ENCODE measurements around the gene SMAD6.
A peak's percentile ranks its signal among the peaks of the same experiment; 100 is the strongest.

The SMAD6 gene

GRCh38 chr15:66702035-66702786 lies at the start of gene SMAD6:
Gene SMAD6, plus strand, starts transcription at chr15:66702236. Its CDS starts 1,023 bp downstream, at chr15:66703259.
- DNase-seq = peak; percentile 88 to 89

- DNase-seq = no peak
Measured at GRCh38 chr15:66652806-66653205, 49.2 kb upstream of the SMAD6 start.

- DNase-seq = no peak
Measured at GRCh38 chr15:66653398-66653797, 48.6 kb upstream of the SMAD6 start.

- no peak for DNase-seq
Measured at GRCh38 chr15:66653852-66654251, 48.2 kb upstream of the SMAD6 start.

DNA sequence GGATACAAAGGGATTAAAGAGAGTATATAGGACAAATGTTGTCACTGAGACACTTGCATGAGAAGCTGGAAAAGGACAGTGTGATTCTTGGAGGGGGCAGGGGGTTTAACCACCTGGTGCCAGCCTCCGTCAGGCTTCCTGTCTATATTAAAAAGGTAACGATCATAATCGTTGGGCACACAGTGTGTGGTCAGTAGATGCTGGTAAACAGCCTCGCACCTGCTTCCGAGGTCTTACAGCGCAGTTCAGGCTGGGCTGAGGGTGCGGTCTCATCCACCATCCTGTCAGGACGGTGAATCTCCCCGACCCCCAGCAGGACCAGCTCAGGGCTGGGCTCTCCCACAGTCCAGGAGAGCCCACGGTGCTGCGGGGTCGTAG lies 47.7 kb upstream of the SMAD6 start:
- no peak for DNase-seq

- DNase-seq = no peak
Measured at GRCh38 chr15:66654739-66655375, 47.2 kb upstream of the SMAD6 start.

DNA sequence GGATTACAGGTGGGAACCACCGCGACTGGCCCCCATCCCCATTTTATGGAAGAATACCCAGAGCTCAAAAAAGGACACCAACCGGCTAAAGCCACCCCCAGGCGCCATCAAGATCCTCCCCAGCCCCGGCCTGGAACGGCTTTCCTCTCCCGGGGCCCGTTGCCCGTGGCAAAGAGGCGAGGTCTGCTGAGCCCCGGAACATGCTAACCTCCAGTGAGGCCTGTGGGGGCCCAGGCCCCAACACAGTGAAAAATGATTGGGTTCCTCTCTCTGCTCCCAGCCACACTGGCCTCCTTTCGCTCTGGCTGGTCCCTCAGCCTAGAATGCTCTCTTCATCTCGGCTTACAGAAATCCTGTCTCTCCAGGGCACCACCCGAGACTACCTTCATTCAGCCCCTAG lies 46.5 kb upstream of the SMAD6 start:
- DNase-seq = no peak

DNA sequence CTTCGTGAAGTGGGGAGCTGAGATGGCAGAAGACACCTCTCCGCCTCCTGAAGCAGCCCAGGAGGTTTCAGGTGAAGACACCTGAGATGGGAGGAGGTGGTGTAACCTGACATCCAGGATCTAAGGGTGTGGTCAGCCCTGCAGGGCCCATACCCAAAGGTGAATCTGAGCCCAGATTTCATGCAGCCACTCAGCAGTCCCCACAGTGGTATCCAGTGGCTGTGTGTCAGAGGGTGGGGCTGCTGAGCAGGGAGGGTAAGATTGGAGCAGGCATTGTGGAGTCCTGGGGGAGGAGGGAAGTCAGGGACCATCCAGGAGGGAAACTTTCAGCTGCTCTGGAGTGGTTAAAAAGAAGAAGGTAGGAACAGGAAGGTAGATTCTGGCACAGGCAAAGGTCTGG lies 46.0 kb upstream of the SMAD6 start:
- no peak for DNase-seq

- DNase-seq = no peak
Measured at GRCh38 chr15:66657185-66658020, 44.6 kb upstream of the SMAD6 start.

- DNase-seq = no peak
Measured at GRCh38 chr15:66658044-66658443, 44.0 kb upstream of the SMAD6 start.

- DNase-seq = no peak
Measured at GRCh38 chr15:66658855-66659254, 43.2 kb upstream of the SMAD6 start.

DNA sequence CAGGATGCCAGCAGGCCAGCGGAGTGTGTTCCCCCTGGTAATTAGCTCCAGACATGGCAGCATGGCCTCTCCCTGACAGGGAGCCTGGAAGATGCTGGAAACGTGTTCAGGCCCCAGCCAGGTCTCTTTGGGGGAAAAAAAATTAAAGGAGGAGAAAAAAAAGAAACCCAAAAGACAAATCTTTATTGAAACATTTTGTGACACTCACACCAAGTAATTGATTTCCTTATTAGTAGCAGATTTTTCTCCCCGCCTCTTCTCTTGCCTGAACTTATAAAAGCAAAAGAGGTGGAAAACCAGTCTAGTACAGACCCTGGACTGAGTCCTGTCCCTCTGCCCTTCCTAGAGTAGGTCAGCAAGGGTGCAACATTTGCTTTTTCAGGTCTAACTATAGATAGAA lies 42.7 kb upstream of the SMAD6 start:
- no peak for DNase-seq

DNA sequence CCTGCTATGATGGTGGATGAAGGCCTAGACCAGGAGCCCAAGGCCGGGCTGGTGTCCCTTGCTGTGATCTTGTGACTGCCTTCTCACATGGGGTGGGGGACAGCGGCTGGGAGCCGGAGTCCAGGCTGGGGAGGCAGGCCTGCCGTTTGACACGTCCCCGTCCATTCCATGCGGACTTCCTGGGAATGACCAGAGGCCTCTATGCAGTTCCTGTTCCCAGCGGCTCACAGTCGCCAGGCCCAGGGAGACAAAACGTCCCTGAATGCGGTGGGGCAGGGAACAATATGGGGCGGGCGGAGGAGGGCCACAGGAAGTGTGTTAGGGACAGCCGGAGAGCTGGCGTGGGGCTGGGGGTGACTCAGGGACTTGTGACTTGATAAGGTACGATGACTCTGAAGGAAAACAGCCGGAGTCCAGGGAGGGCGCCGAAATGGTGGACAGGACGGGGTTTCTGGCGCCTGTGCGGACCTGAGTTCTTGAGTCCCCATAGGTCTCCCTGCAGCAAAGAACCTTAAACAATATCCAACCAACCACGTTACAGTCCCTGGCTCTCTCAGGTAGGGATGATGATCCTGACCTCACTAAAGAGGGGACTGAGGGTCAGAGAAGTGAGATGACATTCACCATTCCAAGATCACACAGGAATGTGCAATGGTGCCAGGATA lies 40.5 kb upstream of the SMAD6 start:
- DNase-seq = no peak

DNA sequence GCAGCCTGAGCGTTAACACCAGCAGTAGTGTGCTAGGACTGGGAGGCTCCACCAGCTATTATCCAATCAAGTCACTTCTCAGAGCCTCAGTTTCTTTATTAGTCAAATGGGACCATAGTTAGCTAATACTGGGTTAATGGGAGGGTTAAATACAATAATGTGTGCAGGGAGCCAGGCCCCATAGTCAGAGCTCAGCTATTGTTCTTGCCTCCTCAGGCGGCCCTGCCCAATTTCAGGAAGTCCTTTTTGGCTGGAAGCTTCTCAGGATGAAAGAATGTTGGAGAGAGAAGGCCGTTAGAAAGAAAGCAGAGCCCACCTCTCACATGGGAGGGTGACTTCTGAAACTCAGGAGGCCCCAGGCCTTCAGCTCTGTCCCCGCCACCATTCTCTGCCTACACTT lies 39.5 kb upstream of the SMAD6 start:
- DNase-seq = no peak

- no peak for DNase-seq
Measured at GRCh38 chr15:66663664-66664063, 38.4 kb upstream of the SMAD6 start.

- DNase-seq = no peak
Measured at GRCh38 chr15:66670175-66670574, 31.9 kb upstream of the SMAD6 start.

- DNase-seq = no peak
Measured at GRCh38 chr15:66670762-66671580, 31.1 kb upstream of the SMAD6 start.

DNA sequence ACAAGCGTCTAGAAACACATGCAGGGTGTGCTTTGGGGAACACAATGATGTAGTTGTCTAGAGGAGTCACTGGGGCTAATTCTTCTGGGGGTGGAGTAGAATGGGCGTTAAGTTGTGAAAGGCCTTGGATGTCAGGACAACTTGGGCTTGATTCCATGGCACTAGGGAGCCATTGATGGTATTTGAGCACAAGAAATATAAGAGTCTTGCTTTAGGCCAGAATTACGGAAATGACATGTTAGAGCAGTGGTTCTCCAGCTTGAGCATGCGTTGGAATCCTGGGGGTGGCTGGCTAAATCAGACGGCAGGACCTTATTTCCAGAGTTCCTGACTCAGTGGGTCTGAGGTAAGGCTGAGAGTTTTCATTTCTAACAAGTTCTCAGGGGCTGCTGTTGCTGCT lies 29.2 kb upstream of the SMAD6 start:
- DNase-seq = no peak

DNA sequence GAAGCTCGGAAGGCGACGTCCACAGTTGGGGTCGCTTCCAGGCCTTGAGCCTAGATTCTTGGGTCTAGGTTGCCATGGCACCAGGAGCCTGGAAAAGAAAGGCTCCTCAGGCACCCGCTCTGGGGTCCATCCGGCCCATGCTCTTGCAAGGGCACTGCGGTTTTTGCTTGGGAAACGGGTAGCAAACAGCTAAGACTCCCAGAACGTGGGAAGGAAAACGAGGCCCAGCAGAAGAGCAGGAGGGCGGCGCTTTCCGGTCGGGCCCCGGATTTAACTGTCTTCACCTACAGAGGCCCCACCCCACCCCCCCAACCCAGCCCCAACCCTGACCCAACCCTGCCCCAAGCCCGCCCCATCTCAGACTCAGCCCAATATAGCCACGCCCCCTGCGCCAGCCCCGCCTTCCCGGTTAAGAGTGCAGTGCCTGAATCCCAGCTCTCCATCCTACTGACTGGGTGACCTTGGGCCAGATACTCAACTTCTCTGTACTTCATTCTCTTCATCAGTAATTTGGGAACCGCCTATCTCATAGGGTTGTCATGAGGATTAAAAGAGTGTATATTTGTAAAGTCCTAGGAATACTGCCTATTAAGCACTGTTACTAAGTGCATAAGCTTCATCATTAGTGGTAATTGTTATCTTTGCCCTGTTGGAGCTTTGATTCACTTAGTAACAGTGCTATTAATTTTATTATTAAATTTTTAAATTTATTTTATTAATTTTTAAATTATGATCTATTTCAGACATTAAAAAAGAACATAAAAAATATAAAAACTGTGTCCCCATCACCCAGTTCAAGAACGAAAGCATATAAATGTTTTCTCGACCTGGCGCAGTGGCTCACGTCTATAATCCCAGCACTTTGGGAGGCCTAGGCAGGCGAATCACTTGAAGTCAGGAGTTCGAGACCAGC lies 28.4 kb upstream of the SMAD6 start:
- no peak for DNase-seq

DNA sequence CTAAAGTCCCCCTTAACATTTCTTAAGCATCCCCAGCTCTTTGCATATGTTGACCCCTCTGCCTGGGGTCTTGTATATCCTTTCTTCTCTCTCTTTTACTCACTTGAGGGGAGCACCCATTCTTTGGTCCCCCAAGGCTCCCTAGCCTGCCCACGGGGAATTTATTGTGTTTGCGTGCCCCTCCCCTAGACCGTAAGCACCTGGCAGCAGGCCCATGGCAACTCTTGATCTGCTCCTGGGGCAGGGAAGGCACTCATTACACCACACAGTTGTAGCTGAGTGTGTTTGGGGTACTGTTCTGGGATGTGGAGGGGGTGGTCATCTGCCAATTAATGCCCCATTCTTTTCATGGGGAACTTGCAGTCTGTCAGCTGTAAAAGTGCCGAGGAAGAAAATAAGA lies 27.3 kb upstream of the SMAD6 start:
- DNase-seq = no peak

DNA sequence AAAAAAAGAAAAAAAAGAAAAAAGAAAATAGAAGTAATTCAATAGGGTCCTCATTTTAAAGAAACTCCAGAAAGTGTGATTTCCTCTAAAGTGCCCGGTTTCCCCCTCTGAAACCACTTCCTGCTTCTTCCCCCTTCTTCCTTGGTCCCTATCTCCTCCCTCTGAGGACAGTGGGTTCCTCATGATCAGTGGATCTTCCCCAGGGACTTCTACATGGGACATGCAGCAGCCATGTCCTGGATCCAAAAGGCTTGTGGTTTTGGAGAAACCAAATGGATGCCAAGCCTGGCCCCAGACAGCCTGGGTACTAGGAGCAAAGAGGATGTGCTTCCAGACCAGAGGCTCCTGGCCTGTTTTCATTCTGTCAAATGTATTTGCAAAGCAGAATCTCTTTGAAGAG lies 26.6 kb upstream of the SMAD6 start:
- DNase-seq = no peak

All from AML-193 (cell line).